Naive B cell (primary cell): ENCODE results near the gene C13orf46. TPM values are rescaled to one million over a fixed set of nuclear protein-coding genes. Genes with fewer than 3 reads are reported as not detected.
"Not testable (repeated sequence)": the region's sequence is repeated elsewhere in the genome, so short reads cannot be mapped to it uniquely, and the experiment has no call there.

Experiments
- ATAC-seq, 2 donors: fragments of 150-1000 bp; cut with Tn5 transposase; 2 replicates each; pipeline ENCODE4 v1.10.0; 2021; ENCODE audit warnings: low read depth in 2 of 2, mild to moderate bottlenecking in 2 of 2, moderate library complexity in 2 of 2
- DNase-seq: peaks from one replicate; pipeline ENCODE4 v3.0.0; 2022
- H3K27ac Mint-ChIP-seq, 6 donors: one replicate each; pipeline ENCODE4 v1.8.0; 2020 to 2022; ENCODE audit warnings: mild to moderate bottlenecking in 6 of 6, mixed read lengths in 6 of 6, moderate library complexity in 5 of 6, inconsistent platforms in 2 of 6
- H3K27me3 Mint-ChIP-seq, 3 donors: one replicate each; pipeline ENCODE4 v1.8.0; 2021 to 2022; ENCODE audit warnings: mixed read lengths in 3 of 3, mild to moderate bottlenecking in 1 of 3
- H3K36me3 Mint-ChIP-seq, 2 donors: one replicate each; pipeline ENCODE4 v1.8.0; 2020 to 2022; ENCODE audit warnings: mixed read lengths in 2 of 2, inconsistent platforms in 1 of 2, mild to moderate bottlenecking in 1 of 2
- H3K4me1 Mint-ChIP-seq, 3 donors: one replicate each; pipeline ENCODE4 v1.8.0; 2020 to 2022; ENCODE audit warnings: mixed read lengths in 3 of 3, inconsistent platforms in 1 of 3, mild to moderate bottlenecking in 1 of 3, moderate library complexity in 1 of 3
- H3K4me3 Mint-ChIP-seq, 8 donors: one replicate each; pipeline ENCODE4 v1.8.0; 2020 to 2022; ENCODE audit warnings: mild to moderate bottlenecking in 8 of 8, mixed read lengths in 8 of 8, moderate library complexity in 8 of 8, inconsistent platforms in 2 of 8
- H3K9me3 Mint-ChIP-seq, 7 donors: one replicate each; pipeline ENCODE4 v1.8.0; 2020 to 2022; ENCODE audit warnings: mixed read lengths in 7 of 7, mild to moderate bottlenecking in 5 of 7, inconsistent platforms in 2 of 7, moderate library complexity in 1 of 7
- polyA plus RNA-seq, 6 donors: library from polyadenylated mRNA; unstranded; fragments of 300-500 nt; fragmentation: Illumina TruSeq; gene quantifications; one replicate each; pipeline ENCODE4 v1.2.3, GENCODE V29; 2021; ENCODE audit warnings: low read depth in 6 of 6

Gene C13orf46
- polyA plus RNA-seq, 6 donors from 2014 or later = 0.19 to 0.52 (median 0.36) TPM; not detected in 2

GRCh38 chr13:113918981-113919701 is 54.7 kb downstream of the C13orf46 start:
- H3K27me3 Mint-ChIP-seq = peaks cover 24 to 35% (median 34%) of the 10 kb centered on the region in 3 donors
- no peak for ATAC-seq
- no peak overlapping the region for H3K4me3 Mint-ChIP-seq
- H3K27ac Mint-ChIP-seq = no peak overlapping the region
- no peaks in the 10 kb centered on the region for H3K4me1 Mint-ChIP-seq
- DNase-seq = no peak
- H3K9me3 Mint-ChIP-seq = peaks cover 6 to 18% (median 10%) of the 10 kb centered on the region in 7 donors
- peaks cover 10 to 18% of the 10 kb centered on the region in 2 donors for H3K36me3 Mint-ChIP-seq

GRCh38 chr13:113918580-113918979 is 55.3 kb downstream of the C13orf46 start:
- no peak for DNase-seq
- no peak for ATAC-seq
- Mint-ChIP-seq H3K36me3 (peaks cover 11 to 23% of the 10 kb centered on the region in 2 donors), H3K4me3 (no peak overlapping the region), H3K4me1 (no peaks in the 10 kb centered on the region), H3K27me3 (peaks cover 26 to 39% (median 38%) of the 10 kb centered on the region in 3 donors), H3K9me3 (peaks cover 6 to 18% (median 10%) of the 10 kb centered on the region in 7 donors), H3K27ac (no peak overlapping the region)

GRCh38 chr13:113917594-113918371 is 56.1 kb downstream of the C13orf46 start:
- Mint-ChIP-seq H3K27me3 (peaks cover 28 to 47% (median 34%) of the 10 kb centered on the region in 3 donors), H3K4me3 (no peak overlapping the region), H3K4me1 (no peaks in the 10 kb centered on the region), H3K27ac (no peak overlapping the region), H3K9me3 (peaks cover 7 to 20% (median 11%) of the 10 kb centered on the region in 7 donors), H3K36me3 (peaks cover 12 to 31% of the 10 kb centered on the region in 2 donors)
- DNase-seq (no peak), ATAC-seq (no peak)

- Mint-ChIP-seq H3K27me3 (peaks cover 32 to 47% (median 41%) of the 10 kb centered on the region in 3 donors), H3K36me3 (peaks cover 19 to 33% of the 10 kb centered on the region in 2 donors), H3K9me3 (peaks cover 11 to 20% (median 13%) of the 10 kb centered on the region in 7 donors), H3K27ac (peak overlapping the region in 1 of 6 donors; percentile 69), H3K4me1 (no peaks in the 10 kb centered on the region), H3K4me3 (no peak overlapping the region)
- ATAC-seq (no peak), DNase-seq (no peak)
Observed at GRCh38 chr13:113917096-113917495, 56.8 kb downstream of the C13orf46 start.

GRCh38 chr13:113916330-113916815 is 57.5 kb downstream of the C13orf46 start:
- H3K9me3 Mint-ChIP-seq = peaks cover 4 to 17% (median 9%) of the 10 kb centered on the region in 7 donors
- DNase-seq (no peak), ATAC-seq (no peak)
- peak overlapping the region in 1 of 6 donors; percentile 31 for H3K27ac Mint-ChIP-seq
- no peaks in the 10 kb centered on the region for H3K4me1 Mint-ChIP-seq
- H3K36me3 Mint-ChIP-seq = peaks cover 13 to 27% of the 10 kb centered on the region in 2 donors
- H3K27me3 Mint-ChIP-seq = peaks cover 28 to 45% (median 36%) of the 10 kb centered on the region in 3 donors
- H3K4me3 Mint-ChIP-seq = no peak overlapping the region

- peaks cover 4 to 12% (median 8%) of the 10 kb centered on the region in 7 donors for H3K9me3 Mint-ChIP-seq
- no peaks in the 10 kb centered on the region for H3K4me1 Mint-ChIP-seq
- no peak overlapping the region for H3K27ac Mint-ChIP-seq
- DNase-seq (no peak), ATAC-seq (no peak)
- no peak overlapping the region for H3K4me3 Mint-ChIP-seq
- H3K36me3 Mint-ChIP-seq = peaks cover 13 to 26% of the 10 kb centered on the region in 2 donors
- H3K27me3 Mint-ChIP-seq = peaks cover 30 to 49% (median 33%) of the 10 kb centered on the region in 3 donors
Observed at GRCh38 chr13:113915786-113916329, 58.0 kb downstream of the C13orf46 start.

GRCh38 chr13:113915012-113915763 is 58.7 kb downstream of the C13orf46 start:
- no peaks in the 10 kb centered on the region for H3K4me1 Mint-ChIP-seq
- peaks cover 28 to 52% (median 40%) of the 10 kb centered on the region in 3 donors for H3K27me3 Mint-ChIP-seq
- no peak overlapping the region for H3K4me3 Mint-ChIP-seq
- no peak for DNase-seq
- peak overlapping the region in 1 of 6 donors; percentile 62 for H3K27ac Mint-ChIP-seq
- H3K9me3 Mint-ChIP-seq = peaks cover 4 to 12% (median 8%) of the 10 kb centered on the region in 7 donors
- H3K36me3 Mint-ChIP-seq = peaks cover 13 to 26% of the 10 kb centered on the region in 2 donors
- no peak for ATAC-seq

GRCh38 chr13:113914333-113915011 is 59.4 kb downstream of the C13orf46 start:
- Mint-ChIP-seq H3K4me1 (no peaks in the 10 kb centered on the region), H3K4me3 (no peak overlapping the region), H3K27me3 (peaks cover 30 to 52% (median 40%) of the 10 kb centered on the region in 3 donors), H3K36me3 (peaks cover 13 to 26% of the 10 kb centered on the region in 2 donors), H3K27ac (peak overlapping the region in 2 of 6 donors; percentile 32 to 34), H3K9me3 (peaks cover 4 to 12% (median 8%) of the 10 kb centered on the region in 7 donors)
- no peak for DNase-seq
- ATAC-seq = no peak

GRCh38 chr13:113913838-113914237 is 60.0 kb downstream of the C13orf46 start:
- peak overlapping the region in 1 of 6 donors; percentile 34 for H3K27ac Mint-ChIP-seq
- DNase-seq, ATAC-seq, H3K4me3 Mint-ChIP-seq, H3K4me1 Mint-ChIP-seq: not testable (repeated sequence)
- peaks cover 13 to 26% of the 10 kb centered on the region in 2 donors for H3K36me3 Mint-ChIP-seq
- H3K9me3 Mint-ChIP-seq = peaks cover 4 to 12% (median 8%) of the 10 kb centered on the region in 7 donors
- H3K27me3 Mint-ChIP-seq = peaks cover 35 to 52% (median 40%) of the 10 kb centered on the region in 3 donors

GRCh38 chr13:113913408-113913807 is 60.5 kb downstream of the C13orf46 start:
- not testable (repeated sequence) for H3K4me1 Mint-ChIP-seq

GRCh38 chr13:113912596-113912995 is 61.3 kb downstream of the C13orf46 start:
- Mint-ChIP-seq H3K4me1 (peaks cover 0 to 9% (median 7%) of the 10 kb centered on the region in 3 donors), H3K36me3 (peaks cover 13 to 26% of the 10 kb centered on the region in 2 donors), H3K4me3 (no peak overlapping the region), H3K27ac (no peak overlapping the region), H3K9me3 (peaks cover 4 to 12% (median 8%) of the 10 kb centered on the region in 7 donors), H3K27me3 (peaks cover 40 to 60% (median 44%) of the 10 kb centered on the region in 3 donors)
- DNase-seq (no peak), ATAC-seq (no peak)

More at GRCh38 chr13:113913408-113913807, 60.5 kb downstream of the C13orf46 start:
- H3K36me3 Mint-ChIP-seq = peaks cover 13 to 26% of the 10 kb centered on the region in 2 donors
- DNase-seq, H3K4me3 Mint-ChIP-seq, H3K27ac Mint-ChIP-seq, ATAC-seq: not testable (repeated sequence)
- peaks cover 4 to 12% (median 8%) of the 10 kb centered on the region in 7 donors for H3K9me3 Mint-ChIP-seq
- peaks cover 38 to 52% (median 40%) of the 10 kb centered on the region in 3 donors for H3K27me3 Mint-ChIP-seq
